Measurements from ENCODE around the gene FLT1. TPM values are rescaled to one million over a fixed set of nuclear protein-coding genes. Genes with fewer than 3 reads are reported as not detected.

The FLT1 gene
- total RNA-seq, 1 experiment from 2014 or later, result 1.6 TPM

GRCh38 chr13:28510542-28510941 is 15.6 kb upstream of the FLT1 start:
- Histone ChIP-seq H3K36me3 (no peaks in the 10 kb centered on the region), H3K4me3 (no peak overlapping the region), H3K27ac (no peak overlapping the region), H3K9me3 (replicated peaks) (no peaks in the 10 kb centered on the region), H3K27me3 (replicated peaks) (peaks cover 2% of the 10 kb centered on the region; the same call in 1 of the 2 replicates), H3K4me1 (replicated peaks) (no peaks in the 10 kb centered on the region)
- no peak for DNase-seq (ENCODE audit: low read depth in 1 of 2, low spot score in 2 of 2)

GRCh38 chr13:28510066-28510465 is 15.1 kb upstream of the FLT1 start:
- Histone ChIP-seq H3K27me3 (replicated peaks) (peaks cover 2% of the 10 kb centered on the region; the same call in 1 of the 2 replicates), H3K9me3 (replicated peaks) (no peaks in the 10 kb centered on the region), H3K4me3 (no peak overlapping the region), H3K36me3 (no peaks in the 10 kb centered on the region), H3K27ac (no peak overlapping the region), H3K4me1 (replicated peaks) (no peaks in the 10 kb centered on the region)
- no peak for DNase-seq (ENCODE audit: low read depth in 1 of 2, low spot score in 2 of 2)

GRCh38 chr13:28505543-28506135 is 10.7 kb upstream of the FLT1 start:
- no peaks in the 10 kb centered on the region for H3K36me3 ChIP-seq
- H3K4me1 ChIP-seq (replicated peaks), result no peaks in the 10 kb centered on the region
- no peak overlapping the region for H3K27ac ChIP-seq
- H3K9me3 ChIP-seq (replicated peaks), result no peaks in the 10 kb centered on the region
- H3K4me3 ChIP-seq, result no peak overlapping the region
- DNase-seq (ENCODE audit: low read depth in 1 of 2, low spot score in 2 of 2), result no peak
- H3K27me3 ChIP-seq (replicated peaks), result no peaks in the 10 kb centered on the region

GRCh38 chr13:28503182-28503967 is 8.4 kb upstream of the FLT1 start:
- Histone ChIP-seq H3K36me3 (no peaks in the 10 kb centered on the region), H3K4me1 (replicated peaks) (peaks cover 4% of the 10 kb centered on the region; the same call in 1 of the 2 replicates), H3K27me3 (replicated peaks) (no peaks in the 10 kb centered on the region), H3K27ac (no peak overlapping the region), H3K4me3 (no peak overlapping the region), H3K9me3 (replicated peaks) (no peaks in the 10 kb centered on the region)
- DNase-seq (ENCODE audit: low read depth in 1 of 2, low spot score in 2 of 2), result no peak

- H3K4me1 ChIP-seq (replicated peaks), result peaks cover 4% of the 10 kb centered on the region; the same call in 1 of the 2 replicates
- no peak overlapping the region for H3K4me3 ChIP-seq
- H3K36me3 ChIP-seq, result no peaks in the 10 kb centered on the region
- no peaks in the 10 kb centered on the region for H3K9me3 ChIP-seq (replicated peaks)
- H3K27me3 ChIP-seq (replicated peaks), result no peaks in the 10 kb centered on the region
- no peak overlapping the region for H3K27ac ChIP-seq
- no peak for DNase-seq (ENCODE audit: low read depth in 1 of 2, low spot score in 2 of 2)
Observed at GRCh38 chr13:28501547-28501946, 6.6 kb upstream of the FLT1 start.

- peaks cover 16% of the 10 kb centered on the region for H3K27me3 ChIP-seq (replicated peaks)
- no peak overlapping the region for H3K4me3 ChIP-seq
- H3K36me3 ChIP-seq, result no peaks in the 10 kb centered on the region
- DNase-seq (ENCODE audit: low read depth in 1 of 2, low spot score in 2 of 2), result no peak
- no peak overlapping the region for H3K27ac ChIP-seq
- H3K9me3 ChIP-seq (replicated peaks), result no peaks in the 10 kb centered on the region
- peaks cover 13% of the 10 kb centered on the region for H3K4me1 ChIP-seq (replicated peaks)
Observed at GRCh38 chr13:28499609-28500008, 4.7 kb upstream of the FLT1 start.

- H3K4me3 ChIP-seq, result no peak overlapping the region
- DNase-seq (ENCODE audit: low read depth in 1 of 2, low spot score in 2 of 2), result no peak
- H3K9me3 ChIP-seq (replicated peaks), result no peaks in the 10 kb centered on the region
- no peaks in the 10 kb centered on the region for H3K36me3 ChIP-seq
- peaks cover 23% of the 10 kb centered on the region for H3K4me1 ChIP-seq (replicated peaks)
- no peak overlapping the region for H3K27ac ChIP-seq
- H3K27me3 ChIP-seq (replicated peaks), result peaks cover 26% of the 10 kb centered on the region
Observed at GRCh38 chr13:28498481-28499115, 3.7 kb upstream of the FLT1 start.

- DNase-seq (ENCODE audit: low read depth in 1 of 2, low spot score in 2 of 2), result no peak
- peaks cover 24% of the 10 kb centered on the region for H3K4me1 ChIP-seq (replicated peaks)
- H3K27ac ChIP-seq, result no peak overlapping the region
- H3K36me3 ChIP-seq, result no peaks in the 10 kb centered on the region
- H3K4me3 ChIP-seq, result no peak overlapping the region
- H3K27me3 ChIP-seq (replicated peaks), result peaks cover 38% of the 10 kb centered on the region
- H3K9me3 ChIP-seq (replicated peaks), result no peaks in the 10 kb centered on the region
Observed at GRCh38 chr13:28497143-28497876, 2.4 kb upstream of the FLT1 start.

- peaks cover 39% of the 10 kb centered on the region for H3K27me3 ChIP-seq (replicated peaks)
- no peak overlapping the region for H3K4me3 ChIP-seq
- no peak for DNase-seq (ENCODE audit: low read depth in 1 of 2, low spot score in 2 of 2)
- no peaks in the 10 kb centered on the region for H3K9me3 ChIP-seq (replicated peaks)
- no peaks in the 10 kb centered on the region for H3K36me3 ChIP-seq
- no peak overlapping the region for H3K27ac ChIP-seq
- peaks cover 24% of the 10 kb centered on the region for H3K4me1 ChIP-seq (replicated peaks)
Observed at GRCh38 chr13:28496188-28496564, 1.2 kb upstream of the FLT1 start.

- H3K27ac ChIP-seq, result no peak overlapping the region
- no peaks in the 10 kb centered on the region for H3K9me3 ChIP-seq (replicated peaks)
- no peaks in the 10 kb centered on the region for H3K36me3 ChIP-seq
- H3K27me3 ChIP-seq (replicated peaks), result peaks cover 39% of the 10 kb centered on the region
- peak overlapping the region; percentile 49 for H3K4me3 ChIP-seq
- peaks cover 24% of the 10 kb centered on the region for H3K4me1 ChIP-seq (replicated peaks)
- no peak for DNase-seq (ENCODE audit: low read depth in 1 of 2, low spot score in 2 of 2)
Observed at GRCh38 chr13:28495538-28496187, 735 bp upstream of the FLT1 start.

GRCh38 chr13:28494504-28494777 is 487 bp downstream of the FLT1 start:
- Histone ChIP-seq H3K4me1 (replicated peaks) (peaks cover 34% of the 10 kb centered on the region), H3K9me3 (replicated peaks) (no peaks in the 10 kb centered on the region), H3K27ac (no peak overlapping the region), H3K4me3 (peak overlapping the region; percentile 49), H3K27me3 (replicated peaks) (peaks cover 39% of the 10 kb centered on the region), H3K36me3 (no peaks in the 10 kb centered on the region)
- DNase-seq (ENCODE audit: low read depth in 1 of 2, low spot score in 2 of 2), result no peak

GRCh38 chr13:28493740-28494503 is 1.0 kb downstream of the FLT1 start:
- H3K27me3 ChIP-seq (replicated peaks), result peaks cover 39% of the 10 kb centered on the region

More at GRCh38 chr13:28493740-28494503, 1.0 kb downstream of the FLT1 start:
- H3K4me3 ChIP-seq, result peak overlapping the region; percentile 49
- no peak overlapping the region for H3K27ac ChIP-seq
- no peaks in the 10 kb centered on the region for H3K36me3 ChIP-seq
- peak in 1 of 2 experiments; percentile 5 for DNase-seq (ENCODE audit: low read depth in 1 of 2, low spot score in 2 of 2)
- H3K4me1 ChIP-seq (replicated peaks), result peaks cover 30% of the 10 kb centered on the region
- no peaks in the 10 kb centered on the region for H3K9me3 ChIP-seq (replicated peaks)

Measured in SJSA1 (cell line).